Kidney (tissue), 14 donors: Measurements from ENCODE around the gene KRT78. TPM values are rescaled to one million over a fixed set of nuclear protein-coding genes. Genes with fewer than 3 reads are reported as not detected.

Experiments
- DNase-seq, 5 donors: peaks; one replicate each; pipeline ENCODE4 v3.0.0-alpha.2; 2013 to 2020
- FAIRE-seq: peaks from 2 replicates; lab custom pipeline; 2012; peaks lifted over from hg19 to GRCh38; lab: Jason Lieb, UNC
- H3K27ac ChIP-seq, 2 donors: one replicate each; pipeline ENCODE4 v1.7.0; 2013; ENCODE audit warnings: low read depth in 2 of 2, low read length in 2 of 2, inconsistent platforms in 1 of 2
- H3K27me3 ChIP-seq: one replicate; pipeline ENCODE4 v1.7.1; 2013; ENCODE audit warnings: low read length, inconsistent platforms; ENCODE audit not compliant: control insufficient read depth, insufficient read depth
- H3K36me3 ChIP-seq, 3 donors: one replicate each; pipeline versions ENCODE4 v1.7.0 to v1.7.1; 2013; ENCODE audit warnings: low read length in 3 of 3, control low read depth in 1 of 3, inconsistent platforms in 1 of 3; ENCODE audit not compliant: insufficient read depth in 3 of 3, control insufficient read depth in 2 of 3
- H3K4me1 ChIP-seq, 3 donors: one replicate each; pipeline versions ENCODE4 v1.7.0 to v1.7.1; 2013; ENCODE audit warnings: low read length in 3 of 3, inconsistent platforms in 1 of 3, low read depth in 1 of 3; ENCODE audit not compliant: control insufficient read depth in 2 of 3, insufficient read depth in 2 of 3
- H3K4me3 ChIP-seq, 3 donors: one replicate each; pipeline versions ENCODE4 v1.7.0 to v1.8.1; 2013; ENCODE audit warnings: low read length in 3 of 3, control low read depth in 1 of 3, inconsistent platforms in 1 of 3
- H3K9ac ChIP-seq, 3 donors: one replicate each; pipeline versions ENCODE4 v1.7.0 to v1.7.1; 2013; ENCODE audit warnings: low read length in 3 of 3, control low read depth in 1 of 3, inconsistent platforms in 1 of 3
- H3K9me3 ChIP-seq, 3 donors: one replicate each; pipeline versions ENCODE4 v1.7.0 to v1.7.1; 2013; ENCODE audit warnings: low read length in 3 of 3, control low read depth in 1 of 3, inconsistent platforms in 1 of 3; ENCODE audit not compliant: control insufficient read depth in 2 of 3, insufficient read depth in 1 of 3
- intact Hi-C: fragments of 100-400 bp; cut with DNase I; formaldehyde crosslinking; loops from one replicate; pipeline ENCODE4 v1.11.1; 2022
- polyA plus RNA-seq: library from polyadenylated mRNA; stranded (reverse); fragments of 350-450 nt; fragmentation: Illumina TruSeq; extraction: RNeasy Lipid Tissue Mini Kit (QIAGEN cat#74804); gene quantifications from one replicate; pipeline ENCODE4 v1.2.3, GENCODE V29; 2014; ENCODE audit warnings: low read depth, low replicate concordance; ENCODE audit not compliant: insufficient read depth
- total RNA-seq: library from RNA; stranded (reverse); fragmentation: NEBNext Ultra II Directional; extraction: Animal tissue kit (Norgen Biotek cat#: 25700); gene quantifications from one replicate; pipeline ENCODE4 v1.2.1, GENCODE V29; 2021
- TF ChIP-seq, protein P1 (sequence below): IDR thresholded peaks from 3 replicates; pipeline ENCODE4 v1.5.1; 2012; ENCODE audit warnings: mild to moderate bottlenecking, moderate library complexity, borderline replicate concordance; ENCODE audit not compliant: insufficient read depth; ENCODE audit errors: extremely low read depth
- donor health status: control.
- donor health status: control.
- donor health status: control.
- donor health status: control.
- donor health status: control.
- donor health status: DM: yes; HTN: yes; CAD: no.
- donor health status: Normal renal cell carcinoma (clear cell type).

Gene KRT78
- total and polyA plus RNA-seq, 2 donors from 2014 or later: not detected

DNA sequence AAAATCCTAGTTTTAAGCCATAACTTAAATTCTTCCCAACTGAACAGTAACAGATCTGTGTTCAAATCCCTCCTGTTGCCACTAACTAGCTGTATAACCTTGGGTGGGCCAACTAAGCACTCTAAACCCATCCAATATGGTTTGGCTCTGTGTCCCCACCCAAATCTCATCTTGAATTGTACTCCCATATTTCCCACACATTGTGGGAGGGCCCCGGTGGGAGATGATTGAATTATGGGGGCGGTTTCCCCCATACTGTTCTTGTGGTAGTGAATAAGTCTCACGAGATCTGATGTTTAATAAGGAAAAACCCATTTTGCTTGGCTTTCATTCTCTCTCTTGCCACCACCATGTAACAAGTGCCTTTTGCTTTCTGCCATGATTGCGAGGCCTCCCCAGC lies 33.6 kb downstream of the KRT78 start:
- Histone ChIP-seq H3K27ac (no peak overlapping the region), H3K36me3 (no peaks in the 10 kb centered on the region), H3K9ac (no peak overlapping the region), H3K9me3 (no peaks in the 10 kb centered on the region), H3K4me1 (no peaks in the 10 kb centered on the region), H3K27me3 (no peaks in the 10 kb centered on the region), H3K4me3 (no peak overlapping the region)
- FAIRE-seq (no peak), DNase-seq (no peak)
- intact Hi-C loops: no loop called here
- TF ChIP-seq, protein P1, sequence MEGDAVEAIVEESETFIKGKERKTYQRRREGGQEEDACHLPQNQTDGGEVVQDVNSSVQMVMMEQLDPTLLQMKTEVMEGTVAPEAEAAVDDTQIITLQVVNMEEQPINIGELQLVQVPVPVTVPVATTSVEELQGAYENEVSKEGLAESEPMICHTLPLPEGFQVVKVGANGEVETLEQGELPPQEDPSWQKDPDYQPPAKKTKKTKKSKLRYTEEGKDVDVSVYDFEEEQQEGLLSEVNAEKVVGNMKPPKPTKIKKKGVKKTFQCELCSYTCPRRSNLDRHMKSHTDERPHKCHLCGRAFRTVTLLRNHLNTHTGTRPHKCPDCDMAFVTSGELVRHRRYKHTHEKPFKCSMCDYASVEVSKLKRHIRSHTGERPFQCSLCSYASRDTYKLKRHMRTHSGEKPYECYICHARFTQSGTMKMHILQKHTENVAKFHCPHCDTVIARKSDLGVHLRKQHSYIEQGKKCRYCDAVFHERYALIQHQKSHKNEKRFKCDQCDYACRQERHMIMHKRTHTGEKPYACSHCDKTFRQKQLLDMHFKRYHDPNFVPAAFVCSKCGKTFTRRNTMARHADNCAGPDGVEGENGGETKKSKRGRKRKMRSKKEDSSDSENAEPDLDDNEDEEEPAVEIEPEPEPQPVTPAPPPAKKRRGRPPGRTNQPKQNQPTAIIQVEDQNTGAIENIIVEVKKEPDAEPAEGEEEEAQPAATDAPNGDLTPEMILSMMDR: no peak

DNA sequence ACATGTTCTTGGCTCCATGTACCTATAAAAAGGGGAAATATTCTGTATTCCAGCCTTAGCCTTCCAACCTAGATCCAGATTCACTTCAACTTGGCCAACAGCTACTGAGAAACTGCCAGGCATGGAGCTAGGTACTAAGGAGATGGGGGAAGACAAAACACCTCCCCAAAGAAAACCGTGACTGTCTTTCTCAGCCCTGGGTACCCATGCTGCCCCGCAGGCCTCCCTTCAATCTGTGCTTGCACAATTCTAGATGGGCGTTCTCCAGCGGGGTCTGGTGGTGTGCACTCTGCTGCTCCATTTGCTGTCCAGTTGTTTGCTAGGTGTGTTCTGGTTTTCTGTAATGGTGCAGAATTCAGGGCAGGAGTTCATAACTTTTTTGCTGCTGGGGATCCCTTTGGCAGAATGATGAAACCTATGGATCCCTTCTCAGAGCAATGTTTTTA lies 34.1 kb downstream of the KRT78 start:
- no peak overlapping the region for H3K9ac ChIP-seq
- no peaks in the 10 kb centered on the region for H3K36me3 ChIP-seq
- H3K27me3 ChIP-seq: no peaks in the 10 kb centered on the region
- TF ChIP-seq, protein P1: no peak
- intact Hi-C loops: no loop called here
- no peaks in the 10 kb centered on the region for H3K9me3 ChIP-seq
- no peak overlapping the region for H3K27ac ChIP-seq
- no peak for FAIRE-seq
- no peaks in the 10 kb centered on the region for H3K4me1 ChIP-seq
- no peak overlapping the region for H3K4me3 ChIP-seq
- DNase-seq: no peak

DNA sequence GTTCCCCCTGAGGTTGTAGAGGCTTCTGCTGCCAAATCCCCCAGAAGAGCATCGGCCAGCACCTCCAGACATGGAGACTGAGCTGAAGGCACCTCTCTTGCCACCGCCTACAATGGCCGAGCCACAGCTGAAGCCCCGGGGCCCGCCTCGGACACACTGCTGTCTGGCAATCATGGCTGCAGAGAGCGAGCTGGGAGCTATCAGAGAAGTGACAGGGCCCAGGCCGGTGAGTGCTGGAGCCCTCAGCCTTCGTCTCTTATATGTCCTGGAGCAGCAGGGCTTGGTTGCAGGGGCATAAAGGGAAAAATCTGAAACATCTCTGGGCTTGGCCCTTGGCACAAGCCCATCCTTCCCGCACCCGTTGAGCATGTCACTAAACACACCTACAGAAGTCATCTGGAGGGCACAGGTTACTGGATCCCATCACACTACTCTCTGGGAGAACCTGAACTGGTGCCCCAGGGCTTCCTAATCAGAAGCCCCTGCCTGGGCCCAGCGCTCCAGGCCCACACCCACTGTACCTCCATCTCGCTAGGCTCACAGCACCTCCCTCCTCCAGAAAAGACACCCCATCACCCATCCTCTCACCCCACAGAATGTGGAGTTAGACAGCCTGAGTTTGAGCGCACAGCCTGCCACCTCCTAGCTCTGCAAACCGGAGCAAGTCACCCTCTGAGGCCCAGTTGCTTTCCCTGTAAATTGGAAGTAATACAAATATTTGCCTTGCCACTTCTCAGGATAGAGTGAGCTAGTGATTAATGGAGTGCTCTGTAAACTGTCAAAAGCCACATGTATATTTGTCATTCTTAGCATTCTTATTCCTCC lies 34.7 kb downstream of the KRT78 start, which contains the start of gene KRT4:
Gene KRT4, minus strand, starts transcription at position 232 of the 825 bp plus-strand sequence. Its CDS starts 58 bp downstream, at position 174.
- Histone ChIP-seq H3K4me1 (no peaks in the 10 kb centered on the region), H3K9ac (no peak within 1 kb of the TSS), H3K36me3 (no peaks in the 10 kb centered on the region), H3K27ac (no peak within 1 kb of the TSS), H3K9me3 (no peaks in the 10 kb centered on the region), H3K27me3 (no peaks in the 10 kb centered on the region), H3K4me3 (no peak within 1 kb of the TSS)
- intact Hi-C loops: no loop called here
- DNase-seq (no peak), FAIRE-seq (no peak)
- TF ChIP-seq, protein P1: no peak
